Glomerular visceral epithelial cell (primary cell): ENCODE data around the gene GALNT17.

ENCODE experiments used
- DNase-seq: peaks from one replicate; pipeline ENCODE4 v3.0.0-alpha.2; 2016; ENCODE audit errors: extremely low spot score

The GALNT17 gene

DNA sequence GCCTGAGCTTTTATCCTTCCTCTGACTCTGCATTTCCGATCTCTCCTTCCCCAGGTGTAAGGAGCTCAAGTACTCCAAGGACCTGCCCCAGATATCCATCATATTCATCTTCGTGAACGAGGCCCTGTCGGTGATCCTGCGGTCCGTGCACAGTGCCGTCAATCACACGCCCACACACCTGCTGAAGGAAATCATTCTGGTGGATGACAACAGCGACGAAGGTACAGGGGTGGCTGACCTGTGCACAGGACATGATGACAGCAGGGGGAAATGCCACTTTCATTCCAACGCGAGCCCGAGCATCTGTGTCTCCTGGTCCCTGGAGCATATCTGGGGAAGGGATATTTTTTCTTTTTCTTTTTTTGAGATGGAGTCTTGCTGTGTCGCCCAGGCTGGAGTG, 256.2 kb downstream of the GALNT17 start:
- DNase-seq = no peak

DNA sequence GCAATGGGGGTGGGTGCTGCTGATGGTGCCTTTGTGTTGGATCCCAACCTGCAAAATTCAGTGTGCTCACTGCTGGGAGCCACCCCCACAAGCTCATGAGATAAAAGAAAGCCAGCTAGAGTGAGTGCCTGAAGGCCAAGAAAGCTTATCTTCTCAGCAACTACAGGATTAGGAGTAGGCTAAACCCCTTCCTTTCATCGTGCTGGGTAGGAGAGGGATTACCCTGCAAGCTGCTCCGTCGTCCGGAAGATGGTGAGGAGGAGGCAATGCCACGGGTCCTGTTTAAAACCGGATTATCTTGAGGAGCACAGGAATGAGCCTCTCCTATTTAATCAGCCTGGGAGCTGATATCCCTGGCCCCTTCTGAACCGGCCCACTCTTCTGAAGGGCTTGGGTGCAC, 258.0 kb downstream of the GALNT17 start:
- no peak for DNase-seq

DNA sequence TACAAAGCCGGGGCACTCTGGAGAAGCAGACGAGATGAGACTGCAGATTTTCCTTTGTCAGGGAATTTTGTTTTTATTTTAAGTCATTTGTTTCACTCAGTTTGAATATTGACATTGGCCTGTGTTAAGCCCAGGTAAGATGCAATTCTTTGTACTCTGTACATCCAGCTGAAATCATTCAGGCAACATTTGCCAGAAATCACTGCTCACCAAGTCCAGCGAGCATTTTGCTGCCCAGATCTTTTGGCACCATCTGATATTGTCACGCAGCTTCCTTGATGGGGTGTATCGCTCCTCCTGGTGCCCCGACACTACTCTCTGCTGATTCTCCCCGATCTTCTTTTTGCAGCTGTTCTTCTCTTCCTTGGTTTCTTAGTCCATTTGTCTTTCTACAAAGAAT, 261.7 kb downstream of the GALNT17 start:
- DNase-seq = no peak

DNA sequence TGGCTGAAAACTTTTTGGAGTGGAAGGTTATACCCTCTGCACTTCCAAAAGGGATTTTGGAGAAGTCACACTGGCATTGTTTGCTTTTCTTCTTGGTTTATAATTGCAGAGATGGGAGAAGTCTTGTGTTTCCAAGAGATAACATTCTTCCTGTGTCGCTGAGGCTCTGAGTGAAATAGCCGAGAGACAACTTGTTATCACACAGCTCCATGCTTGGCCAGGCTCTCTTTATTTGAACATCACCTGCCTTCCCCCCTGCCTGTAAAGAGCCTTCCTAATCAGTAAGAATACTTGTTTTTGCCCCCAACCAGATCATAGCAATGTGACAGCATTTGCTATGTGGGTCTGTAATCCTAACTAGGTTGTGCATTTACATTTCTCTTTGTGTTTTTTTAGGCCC, 270.7 kb downstream of the GALNT17 start:
- DNase-seq = no peak

DNA sequence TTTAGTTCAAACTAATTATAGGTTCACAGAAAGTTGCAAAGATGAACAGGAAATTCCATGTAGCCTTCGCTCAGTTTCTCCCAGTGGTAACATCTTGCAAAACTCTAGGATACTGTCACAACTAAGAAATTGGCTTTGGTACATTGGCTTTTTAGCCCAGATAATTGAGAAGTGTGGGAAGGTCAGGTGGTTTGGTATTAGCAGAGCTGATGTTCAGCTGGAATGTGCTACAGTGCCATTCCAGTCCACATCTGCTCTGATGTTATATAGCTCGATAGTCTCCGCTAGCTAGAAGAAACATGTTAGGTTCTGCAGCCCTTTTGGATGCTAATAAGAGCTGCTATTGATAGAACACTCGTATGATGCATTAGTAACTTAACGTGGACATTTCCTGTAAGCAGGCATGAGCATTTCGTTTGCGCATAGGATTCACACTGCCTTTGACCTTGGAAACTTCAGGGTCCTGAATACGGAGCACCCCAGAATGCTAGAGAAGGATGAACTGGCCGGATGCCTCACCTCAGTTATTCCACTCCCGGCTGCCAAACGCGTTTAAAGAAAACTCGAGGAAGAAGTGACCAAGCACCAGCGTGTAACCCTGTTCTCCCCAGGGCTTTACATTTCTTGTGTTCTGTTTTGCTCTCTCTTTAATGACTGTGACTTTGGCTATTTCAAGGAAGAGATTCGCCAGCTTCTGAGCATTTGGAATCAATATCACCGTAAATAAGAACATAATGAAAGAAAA, 271.4 kb downstream of the GALNT17 start:
- DNase-seq = no peak

DNA sequence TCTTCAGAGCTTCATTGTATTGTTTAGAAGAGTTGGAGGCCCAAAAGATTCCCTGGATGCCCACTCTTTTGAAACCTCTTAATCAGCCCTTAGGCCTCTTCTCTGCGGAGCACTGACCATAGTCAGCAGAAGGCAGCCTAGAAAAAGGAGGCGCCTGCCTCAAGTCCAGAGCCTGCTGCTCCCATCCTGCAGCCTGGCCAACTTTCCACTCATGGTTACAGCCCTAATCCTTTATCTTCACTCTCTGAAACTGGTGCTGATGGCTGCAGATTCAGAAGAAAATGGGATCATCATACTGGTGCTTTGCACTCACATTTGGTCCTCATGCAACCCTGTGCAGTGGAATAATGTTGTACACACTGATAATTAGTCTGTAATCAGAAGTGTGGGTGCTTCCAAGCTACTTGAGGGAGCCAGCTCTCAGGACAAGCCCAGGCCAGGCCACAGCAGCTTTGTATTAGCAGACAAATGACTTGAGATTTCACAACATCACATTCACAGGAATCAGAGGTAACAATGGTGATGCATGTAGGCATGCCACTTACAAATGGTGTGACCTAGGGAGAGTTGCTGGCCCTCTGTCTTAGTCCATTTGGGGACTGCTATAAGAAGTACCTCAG, 272.9 kb downstream of the GALNT17 start:
- no peak for DNase-seq

DNA sequence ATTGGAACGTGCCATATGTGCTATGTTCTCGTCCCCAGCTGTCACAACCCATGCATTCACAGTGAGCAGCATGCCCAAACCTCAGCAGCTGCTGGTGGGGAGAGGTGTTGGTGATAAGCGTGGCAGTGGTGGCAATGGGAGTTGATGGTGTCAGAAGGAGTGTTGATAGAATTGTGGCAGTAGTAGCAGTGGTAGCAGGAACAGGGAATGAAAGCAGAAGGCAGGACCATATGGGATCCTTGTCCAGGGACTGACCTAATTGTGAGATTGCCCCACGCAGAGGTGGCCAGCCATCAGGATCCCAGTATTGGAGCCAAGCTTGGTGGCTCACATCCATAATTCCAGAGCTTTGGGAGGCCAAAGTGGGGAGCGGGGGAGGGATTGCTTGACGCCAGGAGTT, 276.3 kb downstream of the GALNT17 start:
- DNase-seq = no peak

DNA sequence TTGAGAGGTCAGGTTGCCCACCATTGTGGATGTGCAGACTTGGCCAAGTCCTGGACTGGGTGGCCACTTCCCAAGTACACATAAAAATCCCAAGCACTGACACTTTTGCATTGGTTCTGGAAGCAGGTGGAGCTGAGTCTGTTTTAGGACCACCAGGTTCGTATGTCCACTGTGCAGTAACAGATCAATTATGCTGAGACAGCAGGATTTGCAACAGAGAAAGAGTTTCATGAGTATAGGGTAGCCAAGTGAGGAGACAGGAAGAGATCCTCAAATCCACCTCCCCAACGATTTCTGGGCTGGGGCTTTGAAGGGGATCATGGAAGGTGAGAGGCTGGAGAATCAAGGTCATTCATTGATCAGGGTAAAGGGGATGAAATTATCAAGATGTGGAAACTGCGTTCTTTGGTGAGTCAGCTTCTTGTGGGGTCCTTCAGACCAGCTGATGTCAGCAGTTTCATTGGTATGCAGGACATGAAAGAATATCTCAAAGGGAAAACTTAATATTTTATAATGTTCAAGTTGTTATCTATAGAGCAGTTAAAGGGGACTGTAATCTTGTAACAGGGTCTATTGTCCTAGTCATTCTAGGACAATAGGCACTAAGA, 277.7 kb downstream of the GALNT17 start:
- no peak for DNase-seq

DNA sequence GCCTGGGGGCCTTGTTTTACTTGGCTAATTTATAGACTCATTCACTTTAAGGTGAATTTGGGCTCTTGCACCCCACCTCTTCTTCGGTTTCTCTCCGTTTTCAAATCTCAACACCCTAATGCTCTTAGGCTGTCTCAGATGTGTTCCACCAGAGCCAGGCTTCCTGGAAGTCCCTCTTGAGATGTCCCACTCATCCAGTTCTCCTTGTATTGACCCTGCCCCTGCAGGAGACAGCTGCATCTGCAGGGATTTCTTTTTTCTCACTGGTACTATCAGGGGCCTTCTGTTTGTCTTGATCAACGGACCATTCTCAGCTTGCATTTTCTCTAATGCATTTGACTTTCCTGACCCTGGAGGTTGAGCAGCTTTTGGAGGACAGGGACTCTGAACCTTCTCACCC, 279.5 kb downstream of the GALNT17 start:
- DNase-seq = no peak

DNA sequence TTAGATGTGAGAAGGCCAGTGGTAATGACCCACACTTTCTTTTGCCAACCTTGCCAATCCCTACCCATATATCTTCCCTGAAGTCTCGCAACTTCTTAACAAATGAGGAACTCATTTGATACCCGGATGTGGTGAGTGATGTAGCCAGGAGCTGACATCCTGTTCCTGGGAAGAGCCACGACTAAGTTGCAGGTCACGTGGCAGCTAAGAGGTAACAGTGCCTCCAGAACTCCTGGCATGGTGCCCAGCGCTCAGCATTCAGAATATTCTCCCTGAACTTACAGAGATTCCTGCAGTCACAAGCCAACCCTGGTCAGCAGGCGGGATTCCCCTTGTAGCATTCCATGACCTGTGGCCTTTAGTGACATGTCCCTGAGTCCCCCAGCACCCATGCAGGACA, 282.5 kb downstream of the GALNT17 start:
- no peak for DNase-seq

DNA sequence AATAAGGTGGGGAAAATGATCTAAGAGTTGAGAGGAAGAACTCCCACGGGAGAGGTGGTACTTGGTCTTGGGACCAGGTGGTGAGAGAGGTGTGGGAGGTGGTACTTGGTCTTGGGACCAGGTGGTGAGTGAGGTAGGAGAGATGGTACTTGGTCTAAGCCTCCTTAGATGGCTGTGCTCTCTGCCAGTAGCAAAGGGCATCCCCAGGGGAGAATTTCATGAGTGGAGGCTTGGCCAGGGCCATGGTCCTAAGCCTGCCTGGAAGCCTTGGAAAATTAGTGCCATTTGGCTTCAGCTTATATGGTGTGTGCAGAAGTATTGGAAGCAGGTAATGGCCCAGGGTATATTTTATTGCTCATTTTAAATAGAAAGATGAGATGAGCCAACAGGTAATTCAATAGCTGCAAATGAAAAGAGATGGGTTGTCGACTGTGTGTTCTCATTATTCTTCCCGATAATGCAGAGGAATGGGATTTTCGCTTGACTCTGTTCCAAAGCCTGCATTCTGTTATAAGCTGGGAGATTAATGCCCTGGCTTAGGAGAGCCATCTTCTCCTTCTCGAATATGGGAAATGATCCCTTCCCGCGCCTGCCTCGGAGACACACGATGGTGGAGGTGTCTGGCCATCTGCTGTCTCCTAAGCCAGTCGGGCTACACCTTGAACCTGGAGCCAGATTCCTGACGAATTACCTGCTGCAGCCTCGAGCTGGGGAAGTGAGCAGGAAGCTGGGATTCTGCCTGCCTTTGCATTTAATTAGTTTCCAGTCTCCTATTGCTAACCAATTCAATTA, 287.8 kb downstream of the GALNT17 start:
- DNase-seq = no peak

DNA sequence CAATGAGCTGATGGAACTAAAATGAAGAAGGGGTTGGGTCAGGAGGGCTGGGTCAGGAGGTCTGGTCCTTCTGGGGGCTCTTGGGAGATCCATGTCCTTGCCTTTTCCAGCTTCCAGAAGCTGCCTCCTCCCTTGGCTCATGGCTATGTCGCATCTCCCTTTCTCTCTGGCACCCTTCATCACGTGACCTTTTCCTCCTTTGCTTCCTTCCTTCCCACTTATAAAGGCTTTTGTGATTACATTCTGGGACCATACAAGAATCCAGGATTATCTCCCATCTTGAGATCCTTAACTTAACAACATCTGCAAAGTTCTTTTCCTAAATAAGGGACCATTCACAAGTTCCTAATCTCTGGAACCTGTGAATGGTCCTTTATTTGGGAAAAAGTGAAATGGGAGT, 290.2 kb downstream of the GALNT17 start:
- DNase-seq = no peak

DNA sequence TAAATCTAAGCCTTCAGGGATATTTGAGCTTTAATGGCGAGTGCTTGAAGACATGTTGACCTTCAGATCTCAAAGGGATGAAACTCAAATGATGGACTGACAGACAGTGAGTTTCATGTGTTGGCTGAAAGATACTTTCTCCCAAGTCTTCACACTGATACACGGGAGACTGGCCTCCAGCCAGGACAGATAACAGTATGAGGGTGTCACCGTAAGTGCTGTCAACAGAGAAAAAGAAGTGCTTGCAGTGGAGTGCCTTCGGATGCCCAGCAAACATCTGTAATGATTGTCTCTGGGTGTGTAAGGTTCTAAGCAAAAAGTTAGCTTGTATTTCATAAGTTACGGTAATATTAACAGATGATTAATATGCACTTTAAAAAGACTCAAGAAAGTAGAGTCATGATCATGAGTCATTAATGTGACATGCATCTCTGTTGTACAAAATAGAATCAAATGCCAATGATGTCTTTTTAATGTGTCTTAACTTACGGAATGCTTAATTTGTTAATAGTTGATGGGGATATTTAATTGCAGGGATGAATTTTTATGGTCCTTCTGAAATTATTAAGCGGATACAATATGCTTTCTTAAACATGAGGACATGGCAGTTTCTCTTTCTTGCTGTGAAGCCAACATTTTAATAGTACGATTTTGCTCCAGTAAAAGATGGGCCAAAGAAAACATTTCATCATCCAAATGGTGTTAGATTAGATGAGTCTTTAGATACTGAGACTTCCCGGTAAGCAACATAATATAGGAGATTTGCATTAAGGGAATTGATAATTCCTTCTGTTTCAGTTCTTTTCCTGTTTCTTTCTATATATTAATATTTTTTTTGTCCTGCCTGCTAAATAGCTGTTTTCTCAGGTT, 292.5 kb downstream of the GALNT17 start:
- DNase-seq = no peak

DNA sequence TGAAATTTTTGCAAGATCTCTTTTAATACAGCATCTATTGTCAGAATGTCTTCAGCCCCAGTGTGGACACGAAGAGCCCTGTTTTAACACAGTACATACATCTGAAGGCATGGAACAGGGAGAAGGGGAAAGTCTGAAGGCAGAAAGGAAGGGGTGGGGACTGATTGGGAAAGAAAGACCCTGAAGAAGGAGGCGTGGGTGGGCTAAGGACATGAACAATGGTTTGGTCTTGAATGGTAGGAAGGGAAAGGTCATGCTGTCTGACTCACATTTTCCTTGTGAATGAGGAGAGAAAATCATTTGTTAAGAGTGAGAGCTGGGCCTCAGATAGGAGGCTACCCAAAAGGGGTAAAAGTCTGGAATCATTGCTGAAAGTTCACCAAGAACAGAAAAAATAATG, 297.1 kb downstream of the GALNT17 start:
- DNase-seq = no peak

DNA sequence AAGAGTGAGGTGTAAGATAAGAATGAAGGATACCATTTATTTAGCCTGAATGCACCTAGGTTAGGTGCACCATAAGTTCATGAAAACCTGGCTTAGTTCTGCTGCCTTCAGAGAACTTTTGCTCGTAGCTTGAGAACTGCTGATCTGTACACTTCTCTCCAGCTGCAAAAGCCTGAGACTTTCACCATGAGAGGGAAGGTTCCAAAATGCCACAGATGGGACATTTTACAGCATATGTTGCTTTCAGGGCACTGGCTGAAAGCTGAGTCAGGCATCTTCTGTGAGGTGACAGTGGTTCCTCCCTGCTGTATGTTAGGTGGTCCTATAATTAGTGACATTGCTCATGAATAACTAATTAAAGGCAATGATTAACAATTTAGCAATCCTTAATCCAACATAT, 298.3 kb downstream of the GALNT17 start:
- DNase-seq = no peak

DNA sequence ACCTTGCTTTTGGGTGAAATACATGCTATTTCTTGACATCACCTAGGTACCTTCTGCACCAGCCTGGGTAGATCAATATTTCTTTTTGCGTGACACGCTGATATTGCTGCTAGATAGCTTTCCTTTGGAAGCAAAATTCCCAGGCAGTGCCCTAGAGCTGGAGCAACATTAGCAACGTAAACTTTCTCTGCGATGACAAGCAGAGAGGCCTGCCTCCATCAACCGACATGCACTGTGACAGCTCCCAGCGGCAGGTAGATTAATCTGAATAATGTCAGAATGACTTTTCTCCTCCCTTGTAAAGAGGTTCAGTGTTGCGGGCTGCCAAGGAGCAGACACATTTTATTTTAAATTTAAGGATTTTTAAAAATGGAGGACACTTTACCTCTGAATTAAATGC, 307.4 kb downstream of the GALNT17 start:
- DNase-seq = no peak

DNA sequence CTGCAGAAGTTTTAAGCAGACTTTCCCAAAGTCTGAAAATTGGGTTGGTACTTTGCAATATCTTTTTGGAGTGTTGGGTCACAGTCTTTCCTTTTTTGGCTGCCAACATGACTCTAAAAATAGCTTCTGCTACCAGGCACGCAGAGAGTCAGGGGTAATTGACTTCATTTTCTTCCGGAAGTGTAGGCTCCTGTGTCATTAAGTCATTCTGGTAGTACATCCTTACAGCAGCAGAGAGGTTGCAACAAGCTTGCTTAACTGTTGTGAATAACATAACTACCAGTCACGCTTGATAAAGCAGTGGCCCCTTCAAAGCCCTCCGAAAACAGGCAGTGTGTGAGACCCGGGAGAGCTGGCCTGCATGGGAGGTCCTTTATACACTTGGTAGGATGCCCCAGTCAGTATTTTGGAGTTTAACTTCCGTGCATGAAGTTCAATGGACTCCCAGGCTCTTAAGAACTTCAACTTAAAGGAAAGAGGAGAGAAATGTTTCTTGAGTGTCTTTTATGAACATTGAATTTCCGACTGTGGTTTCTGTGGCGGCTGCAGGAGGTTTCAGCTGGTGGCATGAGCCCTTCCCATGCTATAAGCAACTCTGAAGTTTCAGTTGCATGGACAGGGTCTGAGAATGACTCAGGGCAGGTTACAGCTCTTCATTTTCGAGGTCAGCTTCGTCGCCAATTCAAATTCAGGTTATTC, 310.7 kb downstream of the GALNT17 start:
- DNase-seq = no peak

DNA sequence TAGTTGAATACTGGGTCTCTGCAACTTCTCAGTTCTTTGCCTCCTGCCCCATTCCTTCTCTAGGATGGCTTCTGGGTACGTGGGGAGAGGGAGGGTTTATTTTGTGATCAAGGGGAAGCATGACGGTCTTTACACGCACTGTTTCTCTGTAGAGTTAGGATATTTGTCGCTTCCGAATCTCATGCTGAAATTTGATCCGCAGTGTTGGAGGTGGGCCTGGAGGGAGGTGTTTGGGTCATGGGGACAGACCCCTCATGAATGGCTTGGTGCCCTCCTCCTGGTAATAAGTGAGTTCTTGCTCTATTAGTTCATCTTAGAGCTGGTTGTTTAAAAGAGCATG, 311.2 kb downstream of the GALNT17 start:
- DNase-seq = no peak

DNA sequence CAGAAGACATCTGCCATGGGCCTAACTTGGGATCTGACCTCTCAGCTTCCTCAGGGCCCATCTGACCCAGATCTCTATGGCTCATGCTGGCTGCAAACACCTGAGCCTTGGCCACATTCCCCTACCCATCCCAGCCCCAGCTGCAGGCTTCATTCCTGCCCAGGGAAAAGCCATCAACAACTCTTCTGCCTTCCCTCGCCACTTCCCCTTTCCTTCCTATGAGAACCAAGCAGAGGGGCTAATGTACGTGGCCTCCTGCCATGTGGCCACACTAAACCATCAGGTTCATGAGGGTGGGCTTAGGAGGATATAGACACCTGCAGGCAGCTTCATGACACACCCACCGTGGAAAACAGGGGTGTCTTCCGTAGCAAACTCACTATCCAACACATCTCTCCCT, 312.2 kb downstream of the GALNT17 start:
- no peak for DNase-seq

DNA sequence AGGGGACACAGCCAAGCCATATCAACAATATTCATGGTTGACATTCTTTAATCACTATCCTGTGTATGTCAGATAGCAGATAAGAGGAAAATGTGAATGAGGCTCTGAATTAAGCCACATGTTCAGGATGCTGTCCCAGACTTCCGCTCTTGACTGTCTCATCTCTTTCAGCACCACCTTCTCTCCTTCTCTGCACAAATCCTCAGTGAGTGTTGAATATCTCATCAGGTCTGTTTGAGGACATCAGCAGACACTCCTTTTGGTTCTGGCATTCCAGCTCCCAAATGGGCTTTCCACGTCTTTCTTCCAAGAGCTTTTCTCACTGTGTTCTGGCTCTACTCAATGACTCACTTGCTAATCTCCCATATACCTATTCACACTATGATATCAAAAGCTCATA, 321.7 kb downstream of the GALNT17 start:
- DNase-seq = no peak

DNA sequence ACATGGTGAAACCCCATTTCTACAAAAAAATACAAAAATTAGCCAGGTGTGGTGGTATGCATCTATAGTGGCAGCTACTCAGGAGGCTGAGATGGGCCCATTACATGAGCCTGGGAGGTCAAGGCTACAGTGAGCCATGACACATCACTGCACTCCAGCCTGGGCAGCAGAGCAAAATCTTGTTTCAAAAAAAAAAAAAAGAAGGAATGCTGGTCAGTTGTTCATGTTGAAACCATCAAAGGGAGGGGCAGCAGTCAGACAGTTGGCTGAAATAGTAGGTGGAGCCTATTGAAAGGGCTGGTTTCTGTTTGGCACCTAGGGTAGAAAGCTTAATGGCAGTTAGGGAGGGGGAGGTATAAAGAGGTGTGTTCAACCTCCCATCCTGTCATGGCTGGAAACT, 323.0 kb downstream of the GALNT17 start:
- no peak for DNase-seq
